Stimulated activated CD4-positive, alpha-beta T cell treated with anti-CD3 and anti-CD28 coated beads, Interleukin-12 subunit alpha, Interleukin-12 subunit beta, amount 100 ng/mL, for 24 hours (primary cell): ENCODE results near the gene ZBTB20.

ENCODE experiments used
- DNase-seq, 2 experiments: peaks; one replicate each; pipeline ENCODE4 v3.0.0-alpha.2; 2020; ENCODE audit warnings: low read depth in 2 of 2

Gene ZBTB20

GRCh38 chr3:114374433-114374990 lies 772.6 kb downstream of the ZBTB20 start:
- no peak for DNase-seq

GRCh38 chr3:114370537-114371174 lies 776.4 kb downstream of the ZBTB20 start:
- no peak for DNase-seq

- DNase-seq, result no peak
These were observed 781.2 kb downstream of the ZBTB20 start for GRCh38 chr3:114365909-114366308.

GRCh38 chr3:114364806-114365654 lies 782.1 kb downstream of the ZBTB20 start:
- no peak for DNase-seq

- no peak for DNase-seq
These were observed 783.4 kb downstream of the ZBTB20 start for GRCh38 chr3:114363554-114364202.

GRCh38 chr3:114362815-114363214 lies 784.3 kb downstream of the ZBTB20 start:
- DNase-seq, result no peak

- DNase-seq, result no peak
These were observed 785.7 kb downstream of the ZBTB20 start for GRCh38 chr3:114361391-114361790.

- no peak for DNase-seq
These were observed 790.6 kb downstream of the ZBTB20 start for GRCh38 chr3:114356525-114356924.

- DNase-seq, result no peak
These were observed 791.0 kb downstream of the ZBTB20 start for GRCh38 chr3:114356066-114356465.

- DNase-seq, result no peak
These were observed 791.4 kb downstream of the ZBTB20 start for GRCh38 chr3:114355653-114356052.

GRCh38 chr3:114351822-114352145 lies 795.3 kb downstream of the ZBTB20 start:
- DNase-seq, result no peak

- DNase-seq, result no peak
These were observed 795.8 kb downstream of the ZBTB20 start for GRCh38 chr3:114351123-114351821.

- no peak for DNase-seq
These were observed 796.4 kb downstream of the ZBTB20 start for GRCh38 chr3:114350690-114351089.

GRCh38 chr3:114350271-114350670 lies 796.8 kb downstream of the ZBTB20 start:
- DNase-seq, result no peak

- DNase-seq, result no peak
These were observed 802.6 kb downstream of the ZBTB20 start for GRCh38 chr3:114344492-114344891.

- no peak for DNase-seq
These were observed 808.3 kb downstream of the ZBTB20 start for GRCh38 chr3:114338651-114339357.

GRCh38 chr3:114336857-114337256 lies 810.2 kb downstream of the ZBTB20 start:
- DNase-seq, result no peak

- DNase-seq, result no peak
These were observed 810.9 kb downstream of the ZBTB20 start for GRCh38 chr3:114336122-114336697.

GRCh38 chr3:114333923-114334240 lies 813.2 kb downstream of the ZBTB20 start:
- no peak for DNase-seq

GRCh38 chr3:114333180-114333922 lies 813.7 kb downstream of the ZBTB20 start:
- DNase-seq, result no peak
